HG02943 (cell line): ENCODE results near the gene EPB41L1.

ENCODE experiments used
- ATAC-seq: cut with Tn5 transposase; IDR thresholded peaks from one replicate; pipeline ENCODE4 v1.9.1; 2021; ENCODE audit warnings: mild to moderate bottlenecking, low read depth, moderate library complexity; ENCODE audit not compliant: unreplicated experiment

The EPB41L1 gene

GRCh38 chr20:36184816-36185776, 30.6 kb downstream of the EPB41L1 start:
- no peak for ATAC-seq

- no peak for ATAC-seq
Measured at GRCh38 chr20:36193977-36194712, 39.6 kb downstream of the EPB41L1 start.

GRCh38 chr20:36196676-36197075, 42.1 kb downstream of the EPB41L1 start:
- no peak for ATAC-seq

GRCh38 chr20:36197271-36197670, 42.7 kb downstream of the EPB41L1 start:
- ATAC-seq = no peak

- no peak for ATAC-seq
Measured at GRCh38 chr20:36199345-36200257, 45.1 kb downstream of the EPB41L1 start.

- ATAC-seq = no peak
Measured at GRCh38 chr20:36200451-36200850, 45.9 kb downstream of the EPB41L1 start.

- ATAC-seq = no peak
Measured at GRCh38 chr20:36201198-36201597, 46.7 kb downstream of the EPB41L1 start.

- ATAC-seq = no peak
Measured at GRCh38 chr20:36202891-36203338, 48.4 kb downstream of the EPB41L1 start.

- ATAC-seq = no peak
Measured at GRCh38 chr20:36203861-36204260, 49.3 kb downstream of the EPB41L1 start.

- no peak for ATAC-seq
Measured at GRCh38 chr20:36205026-36205425, 50.5 kb downstream of the EPB41L1 start.

- ATAC-seq = no peak
Measured at GRCh38 chr20:36206068-36206467, 51.5 kb downstream of the EPB41L1 start.

- ATAC-seq = no peak
Measured at GRCh38 chr20:36206641-36207040, 52.1 kb downstream of the EPB41L1 start.

GRCh38 chr20:36207602-36208001, 53.1 kb downstream of the EPB41L1 start:
- ATAC-seq = no peak

GRCh38 chr20:36208257-36208656, 53.7 kb downstream of the EPB41L1 start:
- no peak for ATAC-seq

GRCh38 chr20:36210436-36211021, 56.0 kb downstream of the EPB41L1 start:
- no peak for ATAC-seq

- ATAC-seq = no peak
Measured at GRCh38 chr20:36213362-36213761, 58.8 kb downstream of the EPB41L1 start.

GRCh38 chr20:36214684-36215256, 60.2 kb downstream of the EPB41L1 start:
- ATAC-seq = no peak

GRCh38 chr20:36215778-36216177, 61.2 kb downstream of the EPB41L1 start:
- ATAC-seq = no peak

- no peak for ATAC-seq
Measured at GRCh38 chr20:36216314-36217025, 61.9 kb downstream of the EPB41L1 start.
